GM20431 (cell line): ENCODE measurements around the gene PTPRG.

ENCODE experiments used
- in situ Hi-C: fragments of 300-500 bp; cut with MseI, MboI; formaldehyde crosslinking; loops from one replicate; pipeline ENCODE4 v1.15.0; 2020; ENCODE audit warnings: low sequenced_read_pairs; ENCODE audit not compliant: unreplicated experiment

Gene PTPRG

GRCh38 chr3:62175161-62175560 is 613.8 kb downstream of the PTPRG start:
- in situ Hi-C loops = loop anchor here (25.0 kb wide), 1 partner anchor 313 kb away; no protein-coding TSS in a partner anchor

- in situ Hi-C loops = loop anchor here (25.0 kb wide), 1 partner anchor 316 kb away; no protein-coding TSS in a partner anchor
Measured at GRCh38 chr3:62178032-62178431, 616.7 kb downstream of the PTPRG start.

- in situ Hi-C loops = loop anchor here (25.0 kb wide), 1 partner anchor 317 kb away; no protein-coding TSS in a partner anchor
Measured at GRCh38 chr3:62178739-62179600, 617.6 kb downstream of the PTPRG start.

- in situ Hi-C loops = loop anchor here (25.0 kb wide), 1 partner anchor 318 kb away; no protein-coding TSS in a partner anchor
Measured at GRCh38 chr3:62180514-62180913, 619.1 kb downstream of the PTPRG start.

GRCh38 chr3:62183087-62183486 is 621.7 kb downstream of the PTPRG start:
- in situ Hi-C loops = loop anchor here (25.0 kb wide), 1 partner anchor 321 kb away; no protein-coding TSS in a partner anchor

GRCh38 chr3:62183969-62184368 is 622.6 kb downstream of the PTPRG start:
- in situ Hi-C loops = loop anchor here (25.0 kb wide), 1 partner anchor 322 kb away; no protein-coding TSS in a partner anchor

- in situ Hi-C loops = loop anchor here (25.0 kb wide), 1 partner anchor 322 kb away; no protein-coding TSS in a partner anchor
Measured at GRCh38 chr3:62184559-62184958, 623.2 kb downstream of the PTPRG start.

- in situ Hi-C loops = loop anchor here (25.0 kb wide), 1 partner anchor 325 kb away; no protein-coding TSS in a partner anchor
Measured at GRCh38 chr3:62187022-62187431, 625.7 kb downstream of the PTPRG start.

- in situ Hi-C loops = loop anchor here (25.0 kb wide), 1 partner anchor 327 kb away; no protein-coding TSS in a partner anchor
Measured at GRCh38 chr3:62188681-62189375, 627.5 kb downstream of the PTPRG start.

GRCh38 chr3:62189376-62189698 is 628.0 kb downstream of the PTPRG start:
- in situ Hi-C loops = loop anchor here (25.0 kb wide), 1 partner anchor 327 kb away; no protein-coding TSS in a partner anchor

GRCh38 chr3:62192891-62193290 is 631.5 kb downstream of the PTPRG start:
- in situ Hi-C loops = loop anchor here (25.0 kb wide), 1 partner anchor 331 kb away; no protein-coding TSS in a partner anchor

GRCh38 chr3:62193586-62194345 is 632.4 kb downstream of the PTPRG start:
- in situ Hi-C loops = loop anchor here (25.0 kb wide), 1 partner anchor 331 kb away; no protein-coding TSS in a partner anchor

GRCh38 chr3:62197350-62198012 is 636.1 kb downstream of the PTPRG start:
- in situ Hi-C loops = loop anchor here (25.0 kb wide), 1 partner anchor 335 kb away; no protein-coding TSS in a partner anchor

- in situ Hi-C loops = loop anchor here (25.0 kb wide), 1 partner anchor 337 kb away; no protein-coding TSS in a partner anchor
Measured at GRCh38 chr3:62199126-62199525, 637.8 kb downstream of the PTPRG start.

- in situ Hi-C loops = loop anchor here (25.0 kb wide), 1 partner anchor 361 kb away; no protein-coding TSS in a partner anchor
Measured at GRCh38 chr3:62201438-62202035, 640.2 kb downstream of the PTPRG start.

GRCh38 chr3:62203152-62203551 is 641.8 kb downstream of the PTPRG start:
- in situ Hi-C loops = loop anchor here (25.0 kb wide), 1 partner anchor 359 kb away; no protein-coding TSS in a partner anchor

- in situ Hi-C loops = loop anchor here (25.0 kb wide), 1 partner anchor 359 kb away; no protein-coding TSS in a partner anchor
Measured at GRCh38 chr3:62203561-62203960, 642.2 kb downstream of the PTPRG start.

- in situ Hi-C loops = loop anchor here (25.0 kb wide), 1 partner anchor 355 kb away; no protein-coding TSS in a partner anchor
Measured at GRCh38 chr3:62207197-62207596, 645.8 kb downstream of the PTPRG start.
